Hematopoietic multipotent progenitor cell treated with erythropoietin and hydrocortisone succinate and interleukin-3 and kit ligand, for 6 days (in vitro differentiated cells): ENCODE measurements around the gene CAD.

ENCODE experiments used
- DNase-seq: peaks from one replicate; pipeline ENCODE4 v3.0.0-alpha.2; 2015

CAD gene

DNA sequence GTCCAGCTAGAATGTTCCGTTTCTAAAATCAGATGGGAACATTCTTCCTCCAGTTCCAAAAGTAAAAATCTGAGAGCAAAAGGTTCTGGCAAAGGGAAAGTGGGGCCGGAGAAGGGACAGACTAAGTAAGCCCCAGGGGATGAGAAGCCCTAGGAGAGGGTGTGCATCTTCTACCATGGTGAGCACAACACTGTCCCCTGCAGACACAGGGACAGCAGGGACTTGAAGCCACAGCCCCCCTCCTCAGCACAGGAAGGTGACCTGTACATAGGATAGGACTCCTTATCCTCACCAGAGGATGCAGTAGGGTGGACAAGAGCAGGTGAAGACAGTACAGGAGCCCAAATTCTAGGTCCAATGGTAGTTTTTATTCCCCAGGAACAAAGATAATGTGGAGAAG lies 17.9 kb upstream of the CAD start:
- DNase-seq, result no peak

DNA sequence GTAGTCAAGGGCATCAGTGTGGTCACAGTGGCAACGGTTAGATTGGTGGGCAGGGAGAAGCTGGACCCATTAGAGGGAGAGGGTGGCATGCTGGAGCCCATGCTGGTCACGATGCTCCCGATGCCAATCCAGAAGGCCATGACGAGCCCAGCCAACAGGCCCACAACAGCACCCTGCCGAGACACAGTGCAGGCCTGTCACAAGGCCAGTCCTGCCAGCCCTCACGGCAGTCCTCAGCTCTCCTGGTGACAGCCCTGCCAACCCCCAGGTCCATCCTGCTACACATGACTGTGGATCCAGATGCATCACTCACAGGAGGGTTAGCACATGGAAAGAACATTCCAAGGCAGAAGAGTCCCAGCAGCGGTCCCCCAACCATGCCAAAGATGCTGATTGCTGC lies 15.5 kb upstream of the CAD start:
- no peak for DNase-seq

DNA sequence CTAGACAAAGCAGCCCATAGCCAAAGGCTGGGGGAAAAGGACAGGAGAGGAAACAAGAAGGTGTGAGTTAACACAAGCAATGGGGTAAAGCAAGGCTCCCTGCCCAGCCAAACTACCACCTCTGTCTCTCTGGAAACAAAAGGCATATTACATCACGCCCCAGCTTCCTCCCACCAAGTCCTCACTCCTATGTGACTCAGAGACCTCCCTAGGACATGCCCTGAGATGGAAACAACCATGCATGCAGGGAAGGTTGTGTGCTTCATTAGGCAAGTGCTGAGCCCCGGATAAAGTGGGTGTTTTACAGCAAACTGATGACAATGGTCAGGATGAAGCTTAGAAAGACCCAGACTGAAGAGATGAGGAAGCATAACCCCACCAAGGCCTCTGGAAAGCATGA lies 14.3 kb upstream of the CAD start:
- no peak for DNase-seq

DNA sequence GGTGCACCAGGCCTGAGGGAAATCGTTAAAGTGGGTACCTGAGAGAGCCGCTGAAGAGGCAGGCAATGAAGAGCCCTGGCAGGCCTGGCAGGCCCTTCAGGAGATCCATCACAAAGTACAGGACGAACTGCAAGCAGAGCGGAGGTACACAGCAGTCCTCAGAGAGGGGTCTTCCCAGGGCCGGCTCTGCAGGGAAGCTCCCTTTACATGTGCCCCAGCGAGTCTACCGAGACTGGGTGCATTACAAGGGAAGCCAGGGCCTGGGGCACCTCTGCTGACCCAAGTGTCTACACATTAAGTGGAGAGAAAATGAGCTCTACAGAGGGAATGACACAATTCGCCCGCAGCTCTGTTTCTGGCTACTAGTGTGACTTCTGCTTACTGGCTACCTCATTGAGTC lies 13.4 kb upstream of the CAD start:
- no peak for DNase-seq

DNA sequence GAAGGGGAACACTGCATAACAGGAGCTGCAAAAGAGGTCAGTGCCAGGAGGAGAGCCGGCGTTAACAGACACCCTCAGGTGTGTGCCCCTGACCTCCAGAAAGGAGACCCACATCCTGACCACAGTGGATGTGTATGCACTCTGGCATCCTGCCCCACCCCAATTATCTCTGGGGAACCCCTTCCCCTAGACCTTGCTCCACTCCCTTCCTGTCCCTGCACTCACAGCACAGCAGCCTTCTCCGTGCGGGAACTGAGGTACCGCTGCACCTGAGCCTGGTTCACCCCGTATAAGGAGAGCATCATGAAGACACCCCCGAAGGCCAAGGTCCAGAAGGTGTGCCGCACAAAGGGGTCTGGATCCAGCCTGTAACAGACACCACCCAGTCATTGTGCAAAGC lies 12.6 kb upstream of the CAD start:
- no peak for DNase-seq

DNA sequence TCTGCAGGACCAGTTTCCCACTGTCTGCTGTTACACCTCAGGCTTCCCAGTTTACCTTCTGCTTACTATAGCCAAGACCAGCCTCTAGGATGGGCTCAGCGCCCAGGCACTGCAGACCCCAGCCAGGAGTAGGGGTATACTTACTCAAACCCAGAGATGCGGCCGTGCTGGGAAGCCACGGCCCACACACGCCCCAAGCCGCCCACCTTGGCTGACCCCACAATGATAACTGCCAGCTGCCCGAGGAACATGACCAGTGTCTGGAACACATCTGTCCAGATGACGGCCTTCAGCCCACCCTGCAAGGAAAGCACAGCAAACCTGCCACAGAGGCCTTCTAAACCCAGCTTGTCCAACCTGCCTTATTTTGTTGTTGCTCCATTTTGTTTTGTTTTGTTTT lies 12.0 kb upstream of the CAD start:
- DNase-seq, result no peak

DNA sequence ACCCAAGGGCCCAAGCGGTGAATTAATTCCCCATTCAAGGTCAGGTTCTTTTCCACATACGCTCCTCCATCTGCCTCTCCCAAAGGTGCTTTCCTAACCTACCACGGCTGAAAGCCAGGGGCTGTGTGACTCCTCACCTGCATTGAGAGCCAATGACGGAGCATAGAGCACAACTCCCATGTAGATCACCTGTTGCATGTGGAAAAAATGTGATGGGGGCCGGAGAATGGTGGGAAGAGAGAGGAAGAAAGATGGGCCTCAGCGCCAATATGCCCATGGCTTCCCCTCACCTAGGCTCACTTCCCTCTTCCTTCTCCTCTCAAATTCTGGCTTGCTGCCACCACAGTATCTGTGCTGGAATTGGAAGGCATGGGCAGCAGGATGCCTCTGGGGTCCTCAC lies 10.8 kb upstream of the CAD start:
- DNase-seq, result no peak

DNA sequence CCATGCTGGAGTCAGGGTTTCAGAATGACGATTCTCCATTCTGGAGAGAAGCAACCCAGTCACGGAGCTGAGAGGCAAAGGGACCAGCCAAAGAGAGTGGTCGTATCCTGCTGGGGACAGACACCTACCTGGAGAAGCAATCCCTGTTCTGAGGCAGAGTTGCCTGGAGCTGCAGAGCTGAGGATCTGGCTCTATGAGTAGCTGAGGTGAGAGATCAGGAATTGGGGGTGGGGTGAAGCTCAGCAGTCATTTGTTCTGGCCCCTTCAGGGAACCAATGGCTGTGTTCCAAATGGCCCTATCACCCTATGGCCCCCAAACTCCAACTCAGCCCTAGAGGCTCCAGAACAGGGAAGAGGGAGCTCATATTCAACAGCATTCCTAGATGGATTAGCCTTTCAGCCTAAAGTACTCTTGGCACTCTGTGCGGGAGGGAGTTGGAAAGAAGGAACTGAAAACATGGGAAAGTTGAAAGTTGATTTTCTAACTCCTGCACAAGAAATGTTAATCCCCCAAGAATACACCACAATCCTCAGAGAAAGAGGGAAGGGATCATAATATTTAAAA lies 8.6 kb upstream of the CAD start:
- DNase-seq, result no peak

DNA sequence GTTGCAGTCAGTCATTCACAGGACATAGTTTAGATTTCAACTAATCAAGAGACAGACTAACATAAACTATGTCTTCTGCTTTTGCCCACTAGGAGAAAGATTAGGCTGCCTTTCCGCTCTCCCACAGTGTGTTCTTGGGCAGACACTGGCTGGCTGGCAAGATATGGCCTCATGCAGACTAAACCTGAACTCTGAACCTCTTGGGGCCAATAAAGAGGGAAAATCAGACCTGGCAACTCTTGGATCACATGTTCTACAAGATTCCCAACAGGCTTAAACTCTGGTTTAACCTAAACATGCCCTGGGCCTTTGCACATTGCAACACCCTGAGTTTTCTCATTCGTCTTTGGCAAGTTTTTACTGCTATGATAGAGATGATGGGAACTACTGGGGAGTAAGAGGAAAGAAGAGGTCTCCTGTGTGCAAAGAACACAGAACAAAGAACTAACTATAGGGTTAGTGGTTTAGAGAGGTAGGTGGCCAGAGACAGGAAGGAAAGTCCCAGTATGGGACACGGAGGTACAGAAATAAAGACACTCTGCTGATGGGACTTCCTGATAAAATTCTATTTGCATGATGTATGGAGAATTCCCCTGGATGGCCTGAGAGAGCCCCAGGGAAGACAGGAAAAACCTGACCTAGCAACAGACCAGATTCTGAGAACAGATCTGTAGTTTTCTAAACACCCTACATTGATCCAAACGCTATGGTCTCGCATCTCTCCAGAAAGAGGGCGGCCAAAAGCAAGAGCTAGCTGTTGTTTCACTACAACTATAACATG lies 7.4 kb upstream of the CAD start:
- DNase-seq, result peak; percentile 68

DNA sequence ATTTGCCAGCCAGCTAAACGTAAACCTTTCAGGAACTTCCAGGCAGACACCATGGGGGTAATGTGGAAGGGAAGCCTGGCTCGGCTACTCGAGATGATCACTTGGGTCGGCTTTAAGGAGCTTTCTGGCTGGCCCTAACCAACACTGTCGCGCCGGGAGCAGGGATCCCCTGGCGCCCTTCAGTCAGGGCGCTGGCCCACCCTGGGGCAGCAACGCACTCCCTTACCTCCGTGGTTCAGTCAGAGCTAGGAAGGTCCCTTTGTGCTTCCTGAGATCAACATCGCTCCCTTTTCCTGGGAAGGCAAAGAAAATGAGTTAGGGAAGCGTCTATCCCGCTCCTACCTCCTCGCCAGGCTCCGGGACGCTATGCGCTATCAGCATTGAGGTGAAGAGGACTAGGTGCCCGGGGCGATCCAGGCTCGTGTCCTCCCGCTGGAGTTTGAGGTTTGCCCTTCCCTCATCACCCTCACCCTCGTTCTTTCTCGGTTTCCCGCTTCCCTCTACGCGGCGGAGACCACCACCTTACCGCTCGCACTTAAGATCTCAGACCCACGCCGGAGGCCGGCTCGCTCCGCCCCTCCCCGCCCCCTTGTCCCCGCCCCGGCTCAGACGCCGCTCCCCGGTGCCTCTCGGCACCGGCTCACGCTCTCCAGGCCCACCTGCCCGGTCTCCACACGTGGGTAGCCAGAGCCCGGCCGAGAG lies 5.8 kb upstream of the CAD start:
- DNase-seq, result peak; percentile 38

DNA sequence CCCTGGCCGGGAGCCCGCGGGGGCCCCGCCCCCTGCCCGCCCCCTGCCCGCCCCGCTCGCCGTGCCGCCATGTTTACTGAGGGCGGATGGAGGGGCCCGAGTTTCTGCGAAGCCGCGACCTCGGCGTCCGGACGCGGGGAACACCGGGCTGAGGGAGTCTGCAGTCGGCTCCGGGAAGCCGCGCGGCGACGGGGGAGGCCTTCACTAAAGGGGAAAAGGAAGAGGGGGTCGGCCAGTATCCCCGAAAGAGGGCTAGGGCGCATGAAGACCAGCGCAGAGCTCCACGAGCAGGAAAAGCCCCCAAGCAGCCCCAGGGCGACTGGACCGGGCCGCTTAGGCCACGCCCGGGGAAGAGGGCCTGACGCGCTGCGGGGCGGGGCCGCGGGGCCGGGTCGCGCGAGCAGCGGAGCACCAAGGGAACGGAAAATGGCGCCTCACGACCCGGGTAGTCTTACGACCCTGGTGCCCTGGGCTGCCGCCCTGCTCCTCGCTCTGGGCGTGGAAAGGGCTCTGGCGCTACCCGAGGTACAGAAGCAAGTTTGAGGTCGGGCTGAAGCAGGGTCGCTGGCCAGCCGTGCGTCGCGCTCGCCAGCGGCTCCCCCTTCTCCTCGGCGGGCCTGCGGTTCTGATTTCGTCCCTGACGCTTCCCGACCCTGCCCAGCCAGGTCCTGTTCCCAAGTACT lies 5.1 kb upstream of the CAD start, which contains the start of the genes ATRAID and SLC5A6:
Gene ATRAID, plus strand, starts transcription at position 99 of the 683 bp plus-strand sequence. Its CDS starts 328 bp downstream, at position 427.
Gene SLC5A6, minus strand, starts transcription at position 326 of the 683 bp plus-strand sequence. CDS start 4,618 bp downstream, outside the sequence.
- DNase-seq, result peak; percentile 94

DNA sequence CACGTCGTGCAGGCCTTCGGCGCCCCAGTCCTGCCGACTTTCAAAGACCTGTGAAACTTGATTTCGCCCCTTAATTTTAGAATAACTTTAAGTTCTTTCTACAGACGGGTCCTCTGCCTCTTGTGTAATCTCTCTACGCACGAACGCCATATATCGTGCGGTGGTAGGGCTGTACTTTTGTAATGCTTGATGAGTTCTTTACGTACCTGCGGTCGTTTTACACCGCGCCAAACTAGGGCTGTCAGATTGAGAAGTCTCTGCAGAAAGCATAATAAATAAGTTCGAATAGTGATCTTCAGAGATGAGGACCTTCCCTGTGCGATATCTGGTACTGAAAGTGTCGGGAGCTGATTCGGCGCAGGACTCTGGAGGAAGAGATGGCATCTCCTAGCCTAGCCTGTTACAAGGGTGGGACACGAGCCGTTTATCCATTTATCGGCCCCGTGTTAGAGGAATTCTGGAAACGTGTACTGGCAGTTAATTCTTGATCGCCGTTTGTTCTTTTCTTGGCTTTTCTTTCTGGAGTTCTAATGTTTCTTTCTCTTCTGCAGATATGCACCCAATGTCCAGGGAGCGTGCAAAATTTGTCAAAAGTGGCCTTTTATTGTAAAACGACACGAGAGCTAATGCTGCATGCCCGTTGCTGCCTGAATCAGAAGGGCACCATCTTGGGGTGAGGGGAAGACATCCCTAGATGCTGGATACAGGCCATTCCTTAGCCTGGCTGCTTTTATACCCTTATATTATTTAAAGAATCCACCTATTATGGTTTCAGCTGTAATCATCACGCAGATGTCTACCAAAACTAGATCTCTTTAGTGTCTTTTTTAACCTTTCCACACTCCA lies 4.3 kb upstream of the CAD start:
- DNase-seq, result peak; percentile 77

DNA sequence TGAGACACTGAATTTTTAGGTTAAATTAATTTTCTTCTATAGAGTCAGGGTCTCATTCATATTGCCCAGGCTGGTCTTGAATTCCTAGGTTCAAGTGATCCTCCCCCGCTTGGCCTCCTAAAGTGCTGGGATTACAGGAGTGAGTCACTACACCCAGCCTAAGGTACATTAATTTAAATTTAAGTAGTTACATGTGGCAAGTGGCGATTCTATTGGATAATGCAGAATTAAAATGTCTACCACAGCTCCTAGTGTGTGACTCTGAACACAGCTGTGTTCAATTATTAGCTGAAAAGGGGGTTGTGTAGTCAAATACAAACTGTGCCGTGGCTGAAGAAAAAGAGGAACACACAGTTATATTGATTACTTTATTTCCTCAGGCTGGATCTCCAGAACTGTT lies 2.2 kb upstream of the CAD start:
- no peak for DNase-seq

DNA sequence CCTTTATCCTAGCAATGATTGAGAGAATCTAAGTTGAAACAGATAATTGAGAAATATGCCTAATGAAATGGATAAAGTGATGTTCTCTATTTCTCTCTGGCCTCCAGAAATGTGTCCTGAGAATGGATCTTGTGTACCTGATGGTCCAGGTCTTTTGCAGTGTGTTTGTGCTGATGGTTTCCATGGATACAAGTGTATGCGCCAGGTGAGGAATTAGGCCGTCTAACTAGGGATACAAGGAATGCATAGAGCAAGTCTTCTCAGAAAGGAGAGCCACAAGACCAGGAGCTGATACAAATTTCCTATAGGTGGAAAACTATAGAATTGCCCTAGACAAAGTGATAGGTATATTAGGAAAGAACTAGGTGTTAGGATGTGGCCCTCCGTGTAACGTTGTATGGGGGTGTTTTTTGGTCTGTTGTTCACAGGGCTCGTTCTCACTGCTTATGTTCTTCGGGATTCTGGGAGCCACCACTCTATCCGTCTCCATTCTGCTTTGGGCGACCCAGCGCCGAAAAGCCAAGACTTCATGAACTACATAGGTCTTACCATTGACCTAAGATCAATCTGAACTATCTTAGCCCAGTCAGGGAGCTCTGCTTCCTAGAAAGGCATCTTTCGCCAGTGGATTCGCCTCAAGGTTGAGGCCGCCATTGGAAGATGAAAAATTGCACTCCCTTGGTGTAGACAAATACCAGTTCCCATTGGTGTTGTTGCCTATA lies 592 bp upstream of the CAD start:
- no peak for DNase-seq

DNA sequence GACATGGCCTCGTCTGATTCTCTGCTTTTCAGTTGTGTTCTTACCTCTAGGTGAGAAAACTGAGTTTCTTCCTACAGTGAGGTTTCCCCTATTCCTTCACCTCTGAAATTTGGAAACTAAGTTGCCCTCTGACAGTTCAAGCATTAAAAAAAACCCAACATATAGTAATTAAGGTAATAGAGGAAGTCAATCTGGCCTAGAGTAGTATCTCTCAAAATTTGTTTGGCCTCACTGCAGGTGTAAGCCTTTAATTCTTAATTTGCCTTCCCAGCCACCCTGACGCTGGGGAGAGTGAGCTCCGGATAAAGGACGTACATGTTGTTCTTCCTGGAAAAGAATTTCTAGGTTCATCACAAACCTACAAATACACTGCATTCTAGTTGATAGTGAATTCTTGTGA lies 1.4 kb downstream of the CAD start:
- DNase-seq, result peak; percentile 14

DNA sequence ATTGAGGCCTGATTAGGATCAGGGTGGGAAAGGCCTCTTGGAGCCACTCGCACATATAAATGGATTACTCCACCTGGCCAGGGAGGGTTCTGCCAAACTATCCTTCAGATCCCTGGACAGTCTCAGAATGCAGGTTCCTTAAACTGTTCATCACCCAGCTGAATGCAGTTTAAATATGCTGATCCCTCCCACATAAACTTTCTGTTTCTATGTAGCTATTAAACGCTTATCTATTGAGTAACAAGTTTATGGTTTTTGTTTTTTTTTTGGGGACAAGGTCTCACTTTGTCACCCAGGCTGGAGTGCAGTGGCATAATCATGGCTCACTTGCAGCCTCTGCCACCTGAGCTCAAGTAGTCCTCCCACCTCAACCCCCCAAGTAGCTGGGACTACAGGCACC lies 1.9 kb downstream of the CAD start:
- DNase-seq, result peak; percentile 21

DNA sequence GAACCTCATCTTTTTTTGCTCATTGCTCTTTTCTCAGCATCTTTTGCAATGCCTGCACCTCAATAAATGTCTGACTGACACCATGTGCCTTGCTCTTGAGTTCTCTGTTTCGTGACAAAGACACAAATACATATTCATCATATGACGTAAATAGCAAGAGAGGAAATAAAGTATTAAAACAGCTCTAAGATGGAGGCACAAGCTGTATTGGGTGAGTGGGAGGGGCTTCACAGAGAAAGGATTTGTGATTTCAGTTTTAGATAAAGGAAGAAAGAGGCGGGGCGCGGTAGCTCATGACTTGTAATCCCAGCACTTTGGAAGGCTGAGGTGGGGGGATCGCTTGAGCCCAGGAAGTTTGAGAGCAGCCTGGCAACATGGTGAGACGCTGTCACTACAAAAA lies 2.9 kb downstream of the CAD start:
- DNase-seq, result no peak

DNA sequence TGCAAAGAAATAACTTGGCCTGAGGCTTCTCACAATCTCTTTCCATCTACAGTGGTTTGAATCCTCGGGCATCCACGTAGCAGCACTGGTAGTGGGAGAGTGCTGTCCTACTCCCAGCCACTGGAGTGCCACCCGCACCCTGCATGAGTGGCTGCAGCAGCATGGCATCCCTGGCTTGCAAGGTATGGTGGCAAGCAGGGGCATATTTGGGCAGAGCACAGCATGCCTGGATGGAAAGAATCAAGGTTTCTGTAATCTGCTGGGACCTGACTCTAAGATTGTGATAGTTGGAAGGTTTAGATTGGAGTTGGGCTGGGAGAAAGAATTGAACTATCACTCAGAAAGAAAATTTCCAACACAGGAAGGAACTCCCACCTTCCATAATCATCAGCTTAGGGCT lies 4.0 kb downstream of the CAD start:
- no peak for DNase-seq

DNA sequence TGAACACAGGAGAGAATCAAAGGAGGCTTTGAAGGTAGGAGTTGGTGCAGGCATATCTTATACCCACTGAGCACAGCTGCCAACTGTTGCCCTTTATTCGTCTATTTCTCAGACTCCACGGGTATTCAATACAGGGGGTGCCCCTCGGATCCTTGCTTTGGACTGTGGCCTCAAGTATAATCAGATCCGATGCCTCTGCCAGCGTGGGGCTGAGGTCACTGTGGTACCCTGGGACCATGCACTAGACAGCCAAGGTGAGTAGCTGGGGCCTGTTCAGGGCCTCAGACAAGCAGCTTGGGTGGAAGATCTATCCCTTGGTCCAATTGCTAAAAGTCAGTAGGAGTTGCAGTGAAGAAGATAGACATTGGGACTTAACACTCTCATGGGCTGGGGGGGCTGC lies 5.2 kb downstream of the CAD start:
- DNase-seq, result no peak

DNA sequence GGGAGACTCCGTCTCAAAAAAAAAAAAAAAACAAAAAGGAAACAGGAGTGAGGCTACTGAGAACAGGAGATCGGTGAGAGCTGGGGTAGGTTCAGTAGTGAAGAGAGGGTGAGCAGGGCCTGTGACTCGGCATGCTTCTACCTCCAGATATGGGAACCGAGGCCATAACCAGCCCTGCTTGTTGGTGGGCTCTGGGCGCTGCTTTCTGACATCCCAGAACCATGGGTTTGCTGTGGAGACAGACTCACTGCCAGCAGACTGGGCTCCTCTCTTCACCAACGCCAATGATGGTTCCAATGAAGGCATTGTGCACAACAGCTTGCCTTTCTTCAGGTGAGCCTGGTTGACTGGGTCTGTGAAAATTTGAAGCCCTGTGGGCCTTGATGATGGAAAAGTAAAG lies 6.2 kb downstream of the CAD start:
- no peak for DNase-seq

DNA sequence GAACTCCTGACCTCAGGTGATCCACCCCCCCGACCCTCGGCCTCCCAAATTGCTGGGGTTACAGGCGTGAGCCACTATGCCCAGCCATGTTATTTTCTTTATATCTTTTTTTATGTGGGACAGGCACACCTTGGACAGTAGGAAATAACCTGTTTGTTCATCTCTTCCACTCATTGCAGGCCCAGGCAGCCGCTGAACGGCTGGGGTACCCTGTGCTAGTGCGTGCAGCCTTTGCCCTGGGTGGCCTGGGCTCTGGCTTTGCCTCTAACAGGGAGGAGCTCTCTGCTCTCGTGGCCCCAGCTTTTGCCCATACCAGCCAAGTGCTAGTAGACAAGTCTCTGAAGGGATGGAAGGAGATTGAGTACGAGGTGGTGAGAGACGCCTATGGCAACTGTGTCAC lies 8.4 kb downstream of the CAD start:
- no peak for DNase-seq

DNA sequence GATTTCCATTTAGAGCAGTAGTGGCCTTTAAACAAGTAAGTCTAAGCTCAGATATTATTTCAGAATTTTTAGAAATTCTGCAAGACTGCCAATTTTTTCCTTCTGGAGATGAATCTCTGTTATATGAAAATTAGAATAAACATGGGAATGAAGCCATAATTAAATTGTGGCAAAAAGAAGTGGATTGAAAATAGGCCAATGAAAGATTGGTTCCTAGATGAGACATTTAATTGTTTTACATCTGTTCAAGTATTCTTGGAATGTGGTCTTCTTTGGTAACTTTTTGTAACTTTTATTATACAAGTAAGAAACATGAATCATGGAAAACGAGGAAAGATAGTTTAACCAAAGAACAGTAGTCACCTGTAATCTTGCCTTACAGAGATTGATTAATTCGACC lies 10.3 kb downstream of the CAD start:
- DNase-seq, result no peak
